ENCODE measurements around the gene ACTG1.

The ACTG1 gene

GRCh38 chr17:81494626-81495377 is 17.8 kb downstream of the ACTG1 start:
- DNase-seq (ENCODE audit: low read depth, low spot score), result no peak
- TF ChIP-seq, protein P1, sequence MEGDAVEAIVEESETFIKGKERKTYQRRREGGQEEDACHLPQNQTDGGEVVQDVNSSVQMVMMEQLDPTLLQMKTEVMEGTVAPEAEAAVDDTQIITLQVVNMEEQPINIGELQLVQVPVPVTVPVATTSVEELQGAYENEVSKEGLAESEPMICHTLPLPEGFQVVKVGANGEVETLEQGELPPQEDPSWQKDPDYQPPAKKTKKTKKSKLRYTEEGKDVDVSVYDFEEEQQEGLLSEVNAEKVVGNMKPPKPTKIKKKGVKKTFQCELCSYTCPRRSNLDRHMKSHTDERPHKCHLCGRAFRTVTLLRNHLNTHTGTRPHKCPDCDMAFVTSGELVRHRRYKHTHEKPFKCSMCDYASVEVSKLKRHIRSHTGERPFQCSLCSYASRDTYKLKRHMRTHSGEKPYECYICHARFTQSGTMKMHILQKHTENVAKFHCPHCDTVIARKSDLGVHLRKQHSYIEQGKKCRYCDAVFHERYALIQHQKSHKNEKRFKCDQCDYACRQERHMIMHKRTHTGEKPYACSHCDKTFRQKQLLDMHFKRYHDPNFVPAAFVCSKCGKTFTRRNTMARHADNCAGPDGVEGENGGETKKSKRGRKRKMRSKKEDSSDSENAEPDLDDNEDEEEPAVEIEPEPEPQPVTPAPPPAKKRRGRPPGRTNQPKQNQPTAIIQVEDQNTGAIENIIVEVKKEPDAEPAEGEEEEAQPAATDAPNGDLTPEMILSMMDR (IDR thresholded peaks at IDR 0.05; ENCODE audit: insufficient read depth, low read length, missing control alignments), result no peak
- CTCF ChIA-PET, result interaction anchor here (1.1 to 1.2 kb wide), 2 partner anchors 10 to 242 kb away, joined by 4 to 5 read pairs; no protein-coding TSS in a partner anchor
- no peak overlapping the region for H3K4me3 ChIP-seq (ENCODE audit: low read depth, low read length)
- POLR2A ChIA-PET, result no interaction called here

DNA sequence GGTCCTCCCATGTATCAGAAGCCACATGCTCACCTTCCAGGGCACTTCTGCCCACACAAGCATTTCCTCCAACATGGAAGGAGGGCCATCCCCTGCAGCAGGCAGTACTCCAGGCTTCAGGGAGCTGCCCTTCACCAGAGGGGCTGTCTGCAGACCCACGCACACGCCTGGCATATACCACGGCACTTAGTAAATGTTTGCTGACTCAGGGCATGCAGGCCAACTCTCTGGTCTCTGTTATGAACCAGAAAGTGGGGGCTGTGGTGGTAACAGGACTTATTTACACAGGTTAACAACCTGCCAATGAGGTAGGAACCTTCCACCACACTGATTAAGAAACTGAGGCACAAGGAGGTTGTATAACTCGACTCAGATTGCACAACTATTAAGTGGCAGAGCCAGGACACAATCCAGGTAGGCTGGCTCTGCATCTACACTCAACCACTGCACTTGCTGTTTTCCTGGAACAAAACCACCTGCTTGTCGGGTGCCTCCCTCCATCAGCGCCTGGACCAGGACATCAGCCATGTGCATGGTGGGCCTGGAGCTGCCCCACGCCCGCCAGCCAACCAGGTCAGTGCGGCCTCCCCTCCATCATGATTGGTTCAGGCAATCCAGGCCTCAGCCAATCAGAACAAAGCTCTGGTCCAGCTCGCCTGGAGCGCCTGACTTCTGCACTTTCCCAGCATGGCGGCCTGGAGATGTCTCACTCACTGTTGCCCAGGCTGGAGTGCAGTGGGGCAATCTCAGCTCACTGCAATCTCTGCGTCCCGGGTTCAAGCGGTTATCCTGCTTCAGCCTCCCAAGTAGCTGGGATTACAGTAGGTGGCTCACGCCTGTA is 19.2 kb downstream of the ACTG1 start:
- DNase-seq (ENCODE audit: low read depth, low spot score), result no peak
- ChIA-PET CTCF (interaction anchor here (1.1 to 1.4 kb wide), 3 partner anchors 9 to 240 kb away, joined by 3 to 5 read pairs (median 4); no protein-coding TSS in a partner anchor), POLR2A (no interaction called here)
- no peak overlapping the region for H3K4me3 ChIP-seq (ENCODE audit: low read depth, low read length)
- TF ChIP-seq, protein P1 (IDR thresholded peaks at IDR 0.05; ENCODE audit: insufficient read depth, low read length, missing control alignments), result no peak

DNA sequence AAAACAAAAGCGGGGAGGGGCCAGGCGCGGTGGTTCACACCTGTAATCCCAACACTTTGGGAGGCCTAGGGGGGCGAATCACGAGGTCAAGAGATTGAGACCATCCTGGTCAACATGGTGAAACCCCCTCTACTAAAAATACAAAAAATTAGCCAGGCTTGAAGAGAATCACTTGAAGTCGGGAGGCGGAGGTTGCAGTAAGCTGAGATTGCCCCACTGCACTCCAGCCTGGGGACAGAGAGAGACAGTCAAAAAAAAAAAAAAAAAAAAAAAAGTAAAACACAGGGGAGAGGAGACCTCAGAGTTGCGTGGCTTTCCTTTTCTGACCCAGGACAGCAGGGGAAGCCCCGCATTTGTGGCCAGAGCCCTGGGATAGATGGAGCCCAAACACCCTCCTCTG is 19.9 kb downstream of the ACTG1 start:
- ChIA-PET CTCF (interaction anchor here (1.4 kb wide), 1 partner anchor 95 kb away, joined by 3 read pairs; no protein-coding TSS in a partner anchor), POLR2A (no interaction called here)
- H3K4me3 ChIP-seq (ENCODE audit: low read depth, low read length), result no peak overlapping the region
- no peak for DNase-seq (ENCODE audit: low read depth, low spot score)
- TF ChIP-seq, protein P1 (IDR thresholded peaks at IDR 0.05; ENCODE audit: insufficient read depth, low read length, missing control alignments), result no peak

GRCh38 chr17:81492202-81492601 is 20.4 kb downstream of the ACTG1 start:
- no peak overlapping the region for H3K4me3 ChIP-seq (ENCODE audit: low read depth, low read length)
- CTCF ChIA-PET, result interaction anchor here (0.6 kb wide), 1 partner anchor 109 kb away, joined by 3 read pairs; no protein-coding TSS in a partner anchor
- TF ChIP-seq, protein P1 (IDR thresholded peaks at IDR 0.05; ENCODE audit: insufficient read depth, low read length, missing control alignments), result no peak
- no peak for DNase-seq (ENCODE audit: low read depth, low spot score)
- POLR2A ChIA-PET, result no interaction called here

DNA sequence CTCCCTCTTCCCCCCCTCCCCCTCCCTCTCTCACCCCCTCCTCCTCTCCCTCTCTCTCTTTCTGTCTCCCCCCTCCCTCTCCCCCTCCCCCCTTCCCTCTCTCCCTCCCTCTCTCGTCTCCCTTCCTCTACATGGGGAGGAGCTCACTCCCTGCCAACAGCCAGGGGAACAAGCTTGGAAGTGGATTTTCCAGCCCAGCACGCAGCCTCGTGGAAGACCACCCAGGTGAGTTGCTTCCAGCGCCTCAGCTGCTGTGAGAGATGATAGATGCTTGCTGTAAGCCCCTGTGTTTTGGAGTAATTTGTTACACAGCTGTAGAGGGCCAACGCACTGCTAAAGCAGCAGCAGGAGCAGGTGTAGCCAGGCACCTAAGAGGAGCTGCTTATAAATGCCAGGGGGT is 20.8 kb downstream of the ACTG1 start:
- H3K4me3 ChIP-seq (ENCODE audit: low read depth, low read length), result no peak overlapping the region
- DNase-seq (ENCODE audit: low read depth, low spot score), result no peak
- POLR2A ChIA-PET, result no interaction called here
- TF ChIP-seq, protein P1 (IDR thresholded peaks at IDR 0.05; ENCODE audit: insufficient read depth, low read length, missing control alignments), result no peak
- CTCF ChIA-PET, result interaction anchor here (0.6 kb wide), 1 partner anchor 110 kb away, joined by 3 read pairs; no protein-coding TSS in a partner anchor

GRCh38 chr17:81491181-81491581 is 21.4 kb downstream of the ACTG1 start:
- TF ChIP-seq, protein P1 (IDR thresholded peaks at IDR 0.05; ENCODE audit: insufficient read depth, low read length, missing control alignments), result no peak
- no peak for DNase-seq (ENCODE audit: low read depth, low spot score)
- CTCF ChIA-PET, result interaction anchor here (1.0 kb wide), 1 partner anchor 238 kb away, joined by 3 read pairs; no protein-coding TSS in a partner anchor
- POLR2A ChIA-PET, result no interaction called here
- H3K4me3 ChIP-seq (ENCODE audit: low read depth, low read length), result no peak overlapping the region
